Smooth muscle cell (in vitro differentiated cells): Measurements from ENCODE around the gene RPN2. TPM values are rescaled to one million over a fixed set of nuclear protein-coding genes. Genes with fewer than 3 reads are reported as not detected.

Experiments used
- DNase-seq: peaks from one replicate; lab custom pipeline; 2025; ENCODE audit not compliant: unreplicated experiment; lab: John Stamatoyannopoulos, UW
- H2AFZ ChIP-seq: fragments of 200-600 bp; sonication (generic); 2 replicates; pipeline ENCODE4 v1.6.0; 2016; ENCODE audit warnings: antibody characterized with exemption, low read depth, mild to moderate bottlenecking
- H3F3A ChIP-seq: fragments of 200-600 bp; sonication (generic); 2 replicates; pipeline ENCODE4 v1.6.0; 2017; ENCODE audit warnings: antibody characterized with exemption, low read depth
- H3K27ac ChIP-seq: fragments of 200-600 bp; sonication (generic); 2 replicates; pipeline ENCODE4 v1.5.1; 2016; ENCODE audit warnings: low read depth, mild to moderate bottlenecking
- H3K27me3 ChIP-seq: fragments of 200-600 bp; sonication (generic); 2 replicates; pipeline ENCODE4 v1.6.1; 2016; ENCODE audit warnings: low read depth, mild to moderate bottlenecking
- H3K36me3 ChIP-seq: fragments of 200-600 bp; sonication (generic); 2 replicates; pipeline ENCODE4 v1.5.1; 2016; ENCODE audit warnings: low read depth
- H3K4me1 ChIP-seq: fragments of 200-600 bp; sonication (generic); 2 replicates; pipeline ENCODE4 v1.5.1; 2016; ENCODE audit warnings: low read depth
- H3K4me2 ChIP-seq: fragments of 200-600 bp; sonication (generic); 2 replicates; pipeline ENCODE4 v1.6.0; 2016; ENCODE audit warnings: mild to moderate bottlenecking
- H3K4me3 ChIP-seq: fragments of 200-600 bp; sonication (generic); 2 replicates; pipeline ENCODE4 v1.5.1; 2016; ENCODE audit warnings: mild to moderate bottlenecking
- H3K79me2 ChIP-seq: fragments of 200-600 bp; sonication (generic); 2 replicates; pipeline ENCODE4 v1.6.0; 2016; ENCODE audit warnings: low read depth, mild to moderate bottlenecking
- H3K9ac ChIP-seq: fragments of 200-600 bp; sonication (generic); 2 replicates; pipeline ENCODE4 v1.6.0; 2016; ENCODE audit warnings: low read depth
- H3K9me3 ChIP-seq: fragments of 200-600 bp; sonication (generic); replicated peaks from 2 replicates; pipeline ENCODE4 v1.5.1; 2016; ENCODE audit warnings: low read depth
- H4K20me1 ChIP-seq: fragments of 200-600 bp; sonication (generic); 2 replicates; pipeline ENCODE4 v1.6.0; 2016; ENCODE audit warnings: low read depth
- WGBS: methylation state at CpG from one replicate; pipeline ENCODE4 v1.1.7; 2016; ENCODE audit warnings: low lambda C conversion rate; 5-methylcytosine and 5-hydroxymethylcytosine counted together
- polyA plus RNA-seq: library from polyadenylated mRNA; unstranded; fragments of >200 nt; fragmentation: Nextera tagmentation; extraction: Ambion mirVana; gene quantifications from 2 replicates; pipeline ENCODE4 v1.2.1, GENCODE V29; 2016
- total RNA-seq: library from RNA; depleted of rRNA; stranded (reverse); fragments of >200 nt; gene quantifications from 2 replicates; pipeline ENCODE4 v1.2.3, GENCODE V29; 2014
- TF ChIP-seq, protein P1 (sequence below): fragments of 200-600 bp; sonication (generic); IDR thresholded peaks from 2 replicates; pipeline ENCODE4 v1.5.1; 2017; ENCODE audit warnings: borderline replicate concordance, mild to moderate bottlenecking, antibody characterized with exemption; ENCODE audit not compliant: insufficient read depth, poor library complexity, severe bottlenecking

The RPN2 gene
- total and polyA plus RNA-seq, 2 experiments from 2014 or later, result 325 to 372 TPM

DNA sequence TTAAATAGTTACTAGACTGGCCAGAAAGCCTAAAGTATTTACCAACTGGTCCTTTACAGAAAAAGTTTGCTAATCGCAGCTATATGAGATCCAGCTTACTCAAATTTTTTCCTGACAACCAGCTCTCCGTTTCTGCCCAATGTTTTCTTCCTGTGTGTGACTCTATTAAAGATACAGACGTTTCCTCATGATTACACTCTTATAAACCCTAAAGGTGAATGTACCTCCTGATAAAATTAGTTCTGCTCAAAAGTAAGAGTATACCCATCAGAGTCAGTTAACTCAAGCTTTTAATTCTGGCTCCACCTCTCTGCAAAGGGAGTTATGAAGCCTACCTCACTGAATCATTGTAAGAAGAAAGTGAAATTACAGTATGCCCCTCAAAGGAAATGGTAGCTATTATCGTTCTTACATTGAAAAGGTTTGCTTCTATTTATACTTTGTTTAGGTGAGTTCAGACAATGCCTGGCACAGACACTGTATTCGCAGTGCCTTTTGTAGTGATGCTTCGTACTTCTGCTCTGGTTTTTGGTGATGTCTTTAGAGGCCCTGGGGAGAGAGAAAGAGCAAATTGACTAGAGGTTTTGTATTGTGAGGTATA is 10.4 kb downstream of the RPN2 start:
- TF ChIP-seq, protein P1, sequence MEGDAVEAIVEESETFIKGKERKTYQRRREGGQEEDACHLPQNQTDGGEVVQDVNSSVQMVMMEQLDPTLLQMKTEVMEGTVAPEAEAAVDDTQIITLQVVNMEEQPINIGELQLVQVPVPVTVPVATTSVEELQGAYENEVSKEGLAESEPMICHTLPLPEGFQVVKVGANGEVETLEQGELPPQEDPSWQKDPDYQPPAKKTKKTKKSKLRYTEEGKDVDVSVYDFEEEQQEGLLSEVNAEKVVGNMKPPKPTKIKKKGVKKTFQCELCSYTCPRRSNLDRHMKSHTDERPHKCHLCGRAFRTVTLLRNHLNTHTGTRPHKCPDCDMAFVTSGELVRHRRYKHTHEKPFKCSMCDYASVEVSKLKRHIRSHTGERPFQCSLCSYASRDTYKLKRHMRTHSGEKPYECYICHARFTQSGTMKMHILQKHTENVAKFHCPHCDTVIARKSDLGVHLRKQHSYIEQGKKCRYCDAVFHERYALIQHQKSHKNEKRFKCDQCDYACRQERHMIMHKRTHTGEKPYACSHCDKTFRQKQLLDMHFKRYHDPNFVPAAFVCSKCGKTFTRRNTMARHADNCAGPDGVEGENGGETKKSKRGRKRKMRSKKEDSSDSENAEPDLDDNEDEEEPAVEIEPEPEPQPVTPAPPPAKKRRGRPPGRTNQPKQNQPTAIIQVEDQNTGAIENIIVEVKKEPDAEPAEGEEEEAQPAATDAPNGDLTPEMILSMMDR, result no peak
- H3K27ac ChIP-seq, result no peak overlapping the region
- peaks cover 3% of the 10 kb centered on the region for H3K4me1 ChIP-seq
- no peaks in the 10 kb centered on the region for H3K9me3 ChIP-seq
- 95% methylated on average over 6 of the region's 6 CpGs for WGBS
- peaks cover 96% of the 10 kb centered on the region for H4K20me1 ChIP-seq
- no peak overlapping the region for H3K4me2 ChIP-seq
- H3K9ac ChIP-seq, result no peak overlapping the region
- peaks cover under 1% of the 10 kb centered on the region for H3F3A ChIP-seq
- H2AFZ ChIP-seq, result no peak overlapping the region
- peaks cover 82% of the 10 kb centered on the region for H3K79me2 ChIP-seq
- H3K4me3 ChIP-seq, result no peak overlapping the region
- no peaks in the 10 kb centered on the region for H3K27me3 ChIP-seq
- DNase-seq, result no peak
- peaks cover 4% of the 10 kb centered on the region for H3K36me3 ChIP-seq

DNA sequence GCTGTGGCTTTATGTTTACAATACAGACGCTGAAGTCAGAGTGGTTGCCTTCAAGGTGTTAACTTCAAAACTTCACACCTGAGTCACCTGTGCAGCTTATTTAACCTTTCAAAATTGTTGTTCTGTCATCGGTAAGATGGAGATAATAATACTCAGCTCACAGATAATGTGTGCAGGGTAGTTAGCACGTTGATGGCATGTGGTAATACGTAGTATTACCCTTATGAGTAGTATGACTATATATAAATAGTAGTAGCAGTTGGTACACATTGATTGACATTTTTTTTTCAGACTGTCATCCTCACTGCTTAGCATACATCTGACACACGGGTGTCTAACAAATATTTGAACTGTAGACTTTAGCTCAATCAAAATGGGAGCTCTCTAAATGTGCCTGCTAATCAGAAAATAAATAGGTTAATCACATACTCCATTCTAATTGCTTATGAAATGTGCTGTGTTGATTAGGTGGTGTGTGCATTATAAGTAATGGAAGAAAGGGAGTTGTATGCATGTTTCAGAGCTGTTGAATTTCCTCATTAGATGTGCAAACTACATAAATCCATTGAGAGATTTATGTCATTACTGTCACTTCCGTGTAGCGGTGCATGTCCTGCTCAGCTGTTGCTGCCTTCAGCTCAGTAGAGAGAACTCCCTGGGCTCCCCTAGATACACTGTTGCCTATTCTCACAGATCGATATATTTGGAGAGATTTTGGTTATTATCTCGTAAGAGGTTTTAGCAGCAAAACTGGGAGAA is 11.4 kb downstream of the RPN2 start:
- Histone ChIP-seq H3K4me1 (peaks cover 13% of the 10 kb centered on the region), H3K4me3 (no peak overlapping the region), H2AFZ (no peak overlapping the region), H4K20me1 (peaks cover 96% of the 10 kb centered on the region), H3F3A (peaks cover 10% of the 10 kb centered on the region), H3K4me2 (no peak overlapping the region), H3K27me3 (no peaks in the 10 kb centered on the region), H3K27ac (no peak overlapping the region), H3K36me3 (peaks cover 4% of the 10 kb centered on the region), H3K9me3 (no peaks in the 10 kb centered on the region), H3K9ac (no peak overlapping the region), H3K79me2 (peaks cover 80% of the 10 kb centered on the region)
- TF ChIP-seq, protein P1, result no peak
- WGBS, result 90% methylated on average over 9 of the region's 9 CpGs
- DNase-seq, result no peak

DNA sequence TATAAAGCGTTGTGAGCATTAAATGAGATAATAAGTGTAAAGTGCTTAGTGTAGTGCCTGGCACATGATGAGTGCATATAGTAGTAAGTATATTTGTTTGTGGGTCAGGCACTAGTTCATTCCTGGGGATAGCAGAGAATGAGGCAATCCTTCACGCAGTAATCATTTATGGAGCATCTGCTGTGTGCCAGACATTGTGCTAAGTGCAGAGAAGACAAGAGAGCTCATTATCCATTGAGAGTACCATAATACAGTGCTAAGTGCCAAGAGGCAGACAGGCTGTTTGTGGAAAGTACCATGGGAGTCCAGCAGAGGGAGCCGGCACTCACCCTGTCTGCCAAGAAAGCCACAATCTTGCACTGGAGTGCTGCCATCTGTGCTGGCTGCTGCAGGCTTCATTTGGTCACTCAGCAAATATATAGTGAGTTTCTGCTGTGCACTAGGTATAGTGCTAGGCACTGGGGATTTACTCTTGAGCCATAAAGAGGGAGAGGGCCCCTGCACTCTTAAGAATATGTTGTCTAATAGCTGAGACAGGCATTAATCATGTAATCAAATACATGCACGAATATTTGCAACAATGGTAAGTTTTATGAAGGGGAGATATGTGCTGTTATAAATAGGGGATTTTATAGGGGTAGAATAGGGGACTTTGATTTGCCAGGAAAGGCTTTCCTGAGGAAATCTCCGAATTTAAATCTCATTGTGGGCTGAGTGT is 13.2 kb downstream of the RPN2 start:
- H4K20me1 ChIP-seq, result peaks cover 98% of the 10 kb centered on the region
- no peak overlapping the region for H3K27ac ChIP-seq
- TF ChIP-seq, protein P1, result peak; percentile 75
- 50% methylated on average over 5 of the region's 5 CpGs for WGBS
- H3F3A ChIP-seq, result peaks cover 10% of the 10 kb centered on the region
- H3K36me3 ChIP-seq, result no peaks in the 10 kb centered on the region
- H3K4me1 ChIP-seq, result peaks cover 13% of the 10 kb centered on the region
- H3K4me3 ChIP-seq, result no peak overlapping the region
- no peak overlapping the region for H2AFZ ChIP-seq
- no peak overlapping the region for H3K9ac ChIP-seq
- no peaks in the 10 kb centered on the region for H3K9me3 ChIP-seq
- H3K27me3 ChIP-seq, result no peaks in the 10 kb centered on the region
- peak; percentile 44 for DNase-seq
- no peak overlapping the region for H3K4me2 ChIP-seq
- H3K79me2 ChIP-seq, result peaks cover 79% of the 10 kb centered on the region
